H1 (cell line): ENCODE data around the gene UBN2.

Source experiments
- ATF3 ChIP-seq: IDR thresholded peaks from 2 replicates; pipeline ENCODE4 v1.6.1; 2011; ENCODE audit warnings: low read depth, mild to moderate bottlenecking, low read length; ENCODE audit not compliant: insufficient read depth
- CBX8 ChIP-seq: fragments of 300-800, 300-1000 bp; sonication (generic); IDR thresholded peaks from 2 replicates; pipeline ENCODE4 v1.7.1; 2016; ENCODE audit warnings: low read depth, low read length, borderline replicate concordance
- CTCF ChIP-seq, 3 experiments: IDR thresholded peaks; 1 replicate in 2 of 3; 2 replicates in 1 of 3; pipeline versions ENCODE4 v1.5.1 to v1.6.1; 2011; ENCODE audit warnings: low read length in 3 of 3, mild to moderate bottlenecking in 3 of 3, inconsistent platforms in 2 of 3, low read depth in 1 of 3, moderate library complexity in 1 of 3; ENCODE audit not compliant: insufficient read depth in 1 of 3; ENCODE audit errors: control extremely low read depth in 1 of 3
- EZH2 ChIP-seq: fragments of 200-600 bp; sonication (generic); IDR thresholded peaks from 2 replicates; pipeline ENCODE4 v1.7.1; 2012; ENCODE audit warnings: low read depth, mild to moderate bottlenecking, moderate library complexity, low read length, inconsistent platforms; ENCODE audit not compliant: severe bottlenecking
- NRF1 ChIP-seq: IDR thresholded peaks from 2 replicates; pipeline ENCODE4 v1.6.1; 2011; ENCODE audit warnings: mild to moderate bottlenecking, low read depth, low read length, improper control_type of control experiment
- POLR2A ChIP-seq, 2 experiments: IDR thresholded peaks; 1 replicate in 1 of 2; 2 replicates in 1 of 2; pipeline ENCODE4 v1.6.1; 2011; ENCODE audit warnings: low read depth in 2 of 2, low read length in 2 of 2, mild to moderate bottlenecking in 2 of 2; ENCODE audit errors: control extremely low read depth in 1 of 2
- RNF2 ChIP-seq: fragments of 200-900, 300-1000 bp; sonication (generic); IDR thresholded peaks from 2 replicates; pipeline ENCODE4 v1.7.1; 2016; ENCODE audit warnings: borderline replicate concordance, low read depth, mild to moderate bottlenecking, antibody characterized with exemption, low read length; ENCODE audit not compliant: poor library complexity, severe bottlenecking; ENCODE audit errors: missing control alignments
- RXRA ChIP-seq: IDR thresholded peaks from 2 replicates; pipeline ENCODE4 v1.6.1; 2011; ENCODE audit warnings: low read depth, mild to moderate bottlenecking, low read length, moderate library complexity; ENCODE audit not compliant: insufficient read depth
- SIN3A ChIP-seq, 2 experiments: IDR thresholded peaks in 1 of 2; conservative IDR thresholded peaks in 1 of 2; 2 replicates each; pipeline ENCODE4 v1.6.1; 2011 to 2012; ENCODE audit warnings: low read length in 2 of 2, improper control_type of control experiment in 1 of 2, low read depth in 1 of 2, mild to moderate bottlenecking in 1 of 2
- SRF ChIP-seq: IDR thresholded peaks from 2 replicates; pipeline ENCODE4 v1.6.1; 2011; ENCODE audit warnings: mild to moderate bottlenecking, low read depth, low read length, moderate library complexity
- TAF1 ChIP-seq: IDR thresholded peaks from 2 replicates; pipeline ENCODE4 v1.6.1; 2011; ENCODE audit warnings: mild to moderate bottlenecking, low read depth, low read length

GRCh38 chr7:139294241-139294640 is 63.2 kb downstream of the UBN2 start:
- no peak for TF ChIP-seq CTCF (IDR thresholded peaks at IDR 0.05; ENCODE audit: control extremely low read depth in 1 of 3, insufficient read depth in 1 of 3, low read depth in 1 of 3, low read length in 3 of 3)
- TF ChIP-seq CBX8, result no peak
- no peak for TF ChIP-seq SIN3A (conservative IDR thresholded peaks at IDR 0.05 in 1 of 2, IDR thresholded peaks at IDR 0.05 in 1 of 2; ENCODE audit: low read depth in 1 of 2, low read length in 2 of 2)
- TF ChIP-seq ATF3, result no peak
- no peak for TF ChIP-seq POLR2A (IDR thresholded peaks at IDR 0.05; ENCODE audit: control extremely low read depth in 1 of 2, low read depth in 2 of 2, low read length in 2 of 2)
- TF ChIP-seq NRF1, result no peak
- TF ChIP-seq RXRA, result no peak
- no peak for TF ChIP-seq SRF
- TF ChIP-seq EZH2, result no peak
- TF ChIP-seq TAF1, result no peak
- no peak for TF ChIP-seq RNF2
